OCI-LY1 (cell line): ENCODE data around the gene PRSS56.

ENCODE experiments used
- H2AFZ ChIP-seq: fragments of 200-600 bp; sonication (generic), shearing (Covaris generic); 2 replicates; pipeline ENCODE4 v1.6.0; 2014; ENCODE audit warnings: antibody characterized with exemption, mild to moderate bottlenecking, low read length
- H3F3A ChIP-seq: fragments of 200-600 bp; sonication (generic), shearing (Covaris generic); 2 replicates; pipeline ENCODE4 v1.6.0; 2014; ENCODE audit warnings: mild to moderate bottlenecking, antibody characterized with exemption, low read length, moderate library complexity; ENCODE audit not compliant: insufficient read depth
- H3K27ac ChIP-seq: fragments of 200-600 bp; sonication (generic); 2 replicates; pipeline ENCODE4 v1.5.1; 2014; ENCODE audit warnings: low read length, mixed run types, mild to moderate bottlenecking, low read depth; ENCODE audit not compliant: poor library complexity, severe bottlenecking
- H3K27me3 ChIP-seq: fragments of 200-600 bp; sonication (generic); 2 replicates; pipeline ENCODE4 v1.6.0; 2014; ENCODE audit warnings: antibody characterized with exemption, mild to moderate bottlenecking, low read length, moderate library complexity; ENCODE audit not compliant: insufficient read depth
- H3K36me3 ChIP-seq: fragments of 200-600 bp; sonication (generic); 2 replicates; pipeline ENCODE4 v1.6.1; 2014; ENCODE audit warnings: mild to moderate bottlenecking, antibody characterized with exemption, low read length, moderate library complexity, mixed read lengths; ENCODE audit not compliant: insufficient read depth
- H3K4me1 ChIP-seq: fragments of 200-600 bp; sonication (generic); 2 replicates; pipeline ENCODE4 v1.5.1; 2014; ENCODE audit warnings: mild to moderate bottlenecking, low read length, moderate library complexity; ENCODE audit not compliant: insufficient read depth, severe bottlenecking
- H3K4me2 ChIP-seq: fragments of 200-600 bp; sonication (generic), shearing (Covaris generic); 2 replicates; pipeline ENCODE4 v1.6.1; 2014; ENCODE audit warnings: low read length
- H3K4me3 ChIP-seq: fragments of 200-600 bp; sonication (generic); 2 replicates; pipeline ENCODE4 v1.5.1; 2014; ENCODE audit warnings: low read length, low read depth, mild to moderate bottlenecking, mixed read lengths; ENCODE audit not compliant: poor library complexity, severe bottlenecking
- H3K79me2 ChIP-seq: fragments of 200-600 bp; shearing (Covaris generic); 2 replicates; pipeline ENCODE4 v1.6.1; 2016; ENCODE audit warnings: mixed run types, low read length, mixed read lengths; ENCODE audit not compliant: insufficient read depth
- H3K9ac ChIP-seq: fragments of 200-600 bp; sonication (generic), shearing (Covaris generic); 2 replicates; pipeline ENCODE4 v1.6.1; 2014; ENCODE audit warnings: mild to moderate bottlenecking, low read length, mixed read lengths
- H3K9me2 ChIP-seq: fragments of 200-600 bp; sonication (generic), shearing (Covaris generic); 2 replicates; pipeline ENCODE4 v1.6.1; 2014; ENCODE audit warnings: low read depth, mild to moderate bottlenecking, low read length, mixed read lengths
- H3K9me3 ChIP-seq: fragments of 200-600 bp; shearing (Covaris generic); 2 replicates; pipeline ENCODE4 v1.6.1; 2014; ENCODE audit warnings: low read length, mixed read lengths
- H4K20me1 ChIP-seq: fragments of 200-600 bp; sonication (generic), shearing (Covaris generic); 2 replicates; pipeline ENCODE4 v1.6.0; 2016; ENCODE audit warnings: mild to moderate bottlenecking, low read length; ENCODE audit not compliant: insufficient read depth
- CTCF ChIP-seq: fragments of 200-600 bp; sonication (generic), shearing (Covaris generic); IDR thresholded peaks from 2 replicates; pipeline ENCODE4 v1.5.1; 2017; ENCODE audit warnings: mild to moderate bottlenecking, antibody characterized with exemption, low read length, moderate library complexity, mixed read lengths
- EZH2 ChIP-seq: fragments of 200-600 bp; sonication (generic), shearing (Covaris generic); IDR thresholded peaks from 2 replicates; pipeline ENCODE4 v1.8.0; 2017; ENCODE audit warnings: borderline replicate concordance, mixed run types, mild to moderate bottlenecking, antibody characterized with exemption, low read length, moderate library complexity, mixed read lengths

The PRSS56 gene

GRCh38 chr2:232537079-232537478 lies 16.9 kb downstream of the PRSS56 start:
- Histone ChIP-seq H2AFZ (no peak overlapping the region), H3K27ac (no peak overlapping the region), H3K79me2 (no peaks in the 10 kb centered on the region), H3K9ac (no peak overlapping the region), H3K4me3 (no peak overlapping the region), H3K9me2 (no peaks in the 10 kb centered on the region), H3F3A (no peaks in the 10 kb centered on the region), H3K9me3 (no peaks in the 10 kb centered on the region), H3K4me2 (no peak overlapping the region), H3K27me3 (peaks cover 5% of the 10 kb centered on the region; the same call in 1 of the 2 replicates), H3K36me3 (no peaks in the 10 kb centered on the region), H3K4me1 (peaks cover 7% of the 10 kb centered on the region), H4K20me1 (no peaks in the 10 kb centered on the region)
- no peak for TF ChIP-seq EZH2
- TF ChIP-seq CTCF = peak; percentile 75

GRCh38 chr2:232537499-232537898 lies 17.3 kb downstream of the PRSS56 start:
- Histone ChIP-seq H3K9me3 (no peaks in the 10 kb centered on the region), H3K4me2 (no peak overlapping the region), H2AFZ (no peak overlapping the region), H3K36me3 (no peaks in the 10 kb centered on the region), H3K4me1 (peaks cover 2% of the 10 kb centered on the region), H3F3A (no peaks in the 10 kb centered on the region), H3K9me2 (no peaks in the 10 kb centered on the region), H4K20me1 (no peaks in the 10 kb centered on the region), H3K4me3 (no peak overlapping the region), H3K27me3 (peaks cover 5% of the 10 kb centered on the region; the same call in 1 of the 2 replicates), H3K27ac (no peak overlapping the region), H3K79me2 (no peaks in the 10 kb centered on the region), H3K9ac (no peak overlapping the region)
- TF ChIP-seq EZH2 (no peak), CTCF (no peak)

GRCh38 chr2:232538671-232539070 lies 18.5 kb downstream of the PRSS56 start:
- Histone ChIP-seq H3K27me3 (peaks cover 5% of the 10 kb centered on the region; the same call in 1 of the 2 replicates), H3K9me2 (no peaks in the 10 kb centered on the region), H4K20me1 (no peaks in the 10 kb centered on the region), H3K4me3 (no peak overlapping the region), H3F3A (no peaks in the 10 kb centered on the region), H3K4me1 (no peaks in the 10 kb centered on the region), H3K9me3 (no peaks in the 10 kb centered on the region), H3K36me3 (peaks cover 5% of the 10 kb centered on the region), H2AFZ (no peak overlapping the region), H3K4me2 (no peak overlapping the region), H3K27ac (no peak overlapping the region), H3K79me2 (no peaks in the 10 kb centered on the region), H3K9ac (no peak overlapping the region)
- TF ChIP-seq EZH2 = no peak
- no peak for TF ChIP-seq CTCF
